Esophagus (tissue), 2 donors: ENCODE results near the gene YAP1. TPM values are rescaled to one million over a fixed set of nuclear protein-coding genes. Genes with fewer than 3 reads are reported as not detected.
"Not testable (repeated sequence)": the region's sequence is repeated elsewhere in the genome, so short reads cannot be mapped to it uniquely, and the experiment has no call there.

ENCODE experiments used
- H3K27ac ChIP-seq, 2 donors: one replicate each; pipeline ENCODE4 v1.5.1; 2013; ENCODE audit warnings: low read depth in 2 of 2, mild to moderate bottlenecking in 2 of 2, inconsistent platforms in 1 of 2, low read length in 1 of 2, moderate library complexity in 1 of 2
- H3K27me3 ChIP-seq, 2 donors: one replicate each; pipeline ENCODE4 v1.6.1; 2013; ENCODE audit warnings: low read length in 2 of 2, control low read depth in 1 of 2, mild to moderate bottlenecking in 1 of 2; ENCODE audit not compliant: insufficient read depth in 2 of 2, control insufficient read depth in 1 of 2
- H3K36me3 ChIP-seq, 2 donors: one replicate each; pipeline ENCODE4 v1.6.1; 2013; ENCODE audit warnings: low read length in 1 of 2; ENCODE audit not compliant: control insufficient read depth in 2 of 2, insufficient read depth in 2 of 2
- H3K4me1 ChIP-seq, 2 donors: one replicate each; pipeline ENCODE4 v1.6.1; 2013; ENCODE audit warnings: low read length in 1 of 2; ENCODE audit not compliant: control insufficient read depth in 2 of 2, insufficient read depth in 2 of 2
- H3K4me3 ChIP-seq, 2 donors: one replicate each; pipeline ENCODE4 v1.5.1; 2013; ENCODE audit warnings: low read length in 2 of 2, mild to moderate bottlenecking in 2 of 2, low read depth in 1 of 2, moderate library complexity in 1 of 2
- H3K9me3 ChIP-seq, 2 donors: one replicate each; pipeline ENCODE4 v1.6.1; 2013; ENCODE audit warnings: mild to moderate bottlenecking in 2 of 2, low read depth in 1 of 2, low read length in 1 of 2, moderate library complexity in 1 of 2; ENCODE audit not compliant: control insufficient read depth in 2 of 2, insufficient read depth in 1 of 2
- WGBS, 2 donors: extraction: QIAGEN DNeasy Blood & Tissue Kit; methylation state at CpG; one replicate each; pipeline ENCODE4 v1.1.7; 2013; 5-methylcytosine and 5-hydroxymethylcytosine counted together
- polyA plus RNA-seq, 2 donors: library from polyadenylated mRNA; stranded (reverse); fragments of 200-250 nt; gene quantifications; one replicate each; pipeline ENCODE4 v1.2.3, GENCODE V29; 2013
- donor health status: healthy with polysubstance abuse.
- donor health status: Bipolar disorder and iron deficiency.

Gene YAP1
- polyA plus RNA-seq, 2 donors = 30.6 to 39.5 TPM

GRCh38 chr11:102260241-102260640 lies 150.0 kb downstream of the YAP1 start:
- Histone ChIP-seq H3K4me1 (no peaks in the 10 kb centered on the region), H3K36me3 (no peaks in the 10 kb centered on the region), H3K9me3 (no peaks in the 10 kb centered on the region), H3K27me3 (no peaks in the 10 kb centered on the region), H3K4me3 (no peak overlapping the region), H3K27ac (no peak overlapping the region)
- 63 to 73% methylated on average over 2 of the region's 2 CpGs for WGBS, 2 donors

- H3K9me3 ChIP-seq = no peaks in the 10 kb centered on the region
- no peaks in the 10 kb centered on the region for H3K4me1 ChIP-seq
- H3K27me3 ChIP-seq = no peaks in the 10 kb centered on the region
- WGBS, 2 donors = 87 to 92% methylated on average over 3 of the region's 3 CpGs
- H3K27ac ChIP-seq = no peak overlapping the region
- H3K36me3 ChIP-seq = no peaks in the 10 kb centered on the region
- H3K4me3 ChIP-seq = no peak overlapping the region
Observed at GRCh38 chr11:102263379-102264003, 153.2 kb downstream of the YAP1 start.

GRCh38 chr11:102264704-102265103 lies 154.5 kb downstream of the YAP1 start:
- H3K4me1 ChIP-seq, H3K9me3 ChIP-seq, H3K27ac ChIP-seq, H3K4me3 ChIP-seq, H3K27me3 ChIP-seq, H3K36me3 ChIP-seq: not testable (repeated sequence)
- WGBS, 2 donors = 92 to 94% methylated on average over 5 of the region's 5 CpGs

- Histone ChIP-seq H3K36me3 (no peaks in the 10 kb centered on the region), H3K9me3 (no peaks in the 10 kb centered on the region), H3K27me3 (no peaks in the 10 kb centered on the region), H3K4me3 (no peak overlapping the region), H3K4me1 (peaks cover 0 to 2% of the 10 kb centered on the region in 2 donors), H3K27ac (no peak overlapping the region)
- WGBS, 2 donors = 86 to 91% methylated on average over 1 of the region's 1 CpG
Observed at GRCh38 chr11:102266099-102266498, 155.9 kb downstream of the YAP1 start.

- H3K27ac ChIP-seq = peak overlapping the region; percentile 85 to 95
- no peaks in the 10 kb centered on the region for H3K9me3 ChIP-seq
- H3K4me3 ChIP-seq = peak overlapping the region in 1 of 2 donors; percentile 47
- 21% methylated on average over 5 of the region's 5 CpGs for WGBS, 2 donors
- H3K27me3 ChIP-seq = no peaks in the 10 kb centered on the region
- H3K36me3 ChIP-seq = no peaks in the 10 kb centered on the region
- H3K4me1 ChIP-seq = peaks cover 0 to 2% of the 10 kb centered on the region in 2 donors
Observed at GRCh38 chr11:102267609-102268008, 157.4 kb downstream of the YAP1 start.

- Histone ChIP-seq H3K36me3 (no peaks in the 10 kb centered on the region), H3K27ac (peak overlapping the region; percentile 91 to 95), H3K4me3 (peak overlapping the region; percentile 47 to 48), H3K27me3 (no peaks in the 10 kb centered on the region), H3K4me1 (peaks cover 0 to 2% of the 10 kb centered on the region in 2 donors), H3K9me3 (no peaks in the 10 kb centered on the region)
- 8 to 14% methylated on average over 35 to 39 of the region's 39 CpGs for WGBS, 2 donors
Observed at GRCh38 chr11:102268083-102268984, 158.1 kb downstream of the YAP1 start.

GRCh38 chr11:102268985-102269470 lies 158.8 kb downstream of the YAP1 start:
- Histone ChIP-seq H3K4me1 (peaks cover 0 to 2% of the 10 kb centered on the region in 2 donors), H3K27ac (peak overlapping the region; percentile 91), H3K27me3 (no peaks in the 10 kb centered on the region), H3K4me3 (peak overlapping the region; percentile 11 to 35), H3K9me3 (no peaks in the 10 kb centered on the region), H3K36me3 (no peaks in the 10 kb centered on the region)
- WGBS, 2 donors = 7 to 9% methylated on average over 6 of the region's 6 CpGs

GRCh38 chr11:102269927-102270326 lies 159.7 kb downstream of the YAP1 start:
- H3K4me1 ChIP-seq = peaks cover 0 to 2% of the 10 kb centered on the region in 2 donors
- WGBS, 2 donors = 46 to 55% methylated on average over 2 of the region's 2 CpGs
- H3K27me3 ChIP-seq = no peaks in the 10 kb centered on the region
- H3K27ac ChIP-seq = peak overlapping the region; percentile 32 to 67
- no peaks in the 10 kb centered on the region for H3K9me3 ChIP-seq
- no peaks in the 10 kb centered on the region for H3K36me3 ChIP-seq
- H3K4me3 ChIP-seq = no peak overlapping the region

- Histone ChIP-seq H3K4me1 (peaks cover 0 to 2% of the 10 kb centered on the region in 2 donors), H3K27ac (no peak overlapping the region)
- 70 to 84% methylated on average over 10 of the region's 10 CpGs for WGBS, 2 donors
Observed at GRCh38 chr11:102272047-102272824, 162.0 kb downstream of the YAP1 start.

More at GRCh38 chr11:102272047-102272824, 162.0 kb downstream of the YAP1 start:
- Histone ChIP-seq H3K36me3 (no peaks in the 10 kb centered on the region), H3K4me3 (no peak overlapping the region), H3K27me3 (no peaks in the 10 kb centered on the region), H3K9me3 (no peaks in the 10 kb centered on the region)
